ENCODE data around the gene ARHGEF17. TPM values are rescaled to one million over a fixed set of nuclear protein-coding genes. Genes with fewer than 3 reads are reported as not detected.

The ARHGEF17 gene
- total and polyA plus RNA-seq, 4 donors: 2.6 to 12.6 (median 5.7) TPM

DNA sequence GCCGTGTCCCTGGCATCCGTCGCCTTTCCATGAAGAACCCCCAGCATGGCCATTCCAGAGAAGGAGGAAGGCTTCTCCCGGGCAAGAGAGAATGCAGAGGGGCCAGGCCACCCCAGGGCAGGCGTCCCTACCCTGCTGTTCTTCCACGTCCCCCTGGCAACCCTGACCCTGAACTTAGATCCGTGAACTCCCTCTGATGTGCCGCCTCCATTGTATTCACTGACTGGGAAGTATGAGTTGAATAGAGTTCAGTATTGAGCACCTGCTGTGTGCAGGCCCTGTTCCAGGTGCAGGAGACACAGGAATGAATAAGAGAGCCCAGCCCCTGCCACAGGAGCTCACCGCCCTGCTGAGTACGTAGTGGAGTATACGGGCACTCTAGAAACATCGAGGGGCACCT is 39.0 kb downstream of the ARHGEF17 start (continued):
- TF ChIP-seq GABPA (IDR thresholded peaks at IDR 0.05 in 1 of 2, conservative IDR thresholded peaks at IDR 0.05 in 1 of 2): no peak
- no peak for TF ChIP-seq ATF3 (IDR thresholded peaks at IDR 0.05)
- no peak for TF ChIP-seq SP1 (IDR thresholded peaks at IDR 0.05)
- TF ChIP-seq TAF1 (conservative IDR thresholded peaks at IDR 0.05): no peak
- no peak for TF ChIP-seq NR2F2 (IDR thresholded peaks at IDR 0.05)
- no peak for TF ChIP-seq YY1 (IDR thresholded peaks at IDR 0.05)

- no peaks in the 10 kb centered on the region for H3K36me3 ChIP-seq (ENCODE audit: control insufficient read depth in 4 of 4, insufficient read depth in 3 of 4, low read depth in 1 of 4, low read length in 3 of 4)
- no peak for DNase-seq (ENCODE audit: low spot score)
- WGBS: 79% methylated on average over 5 of the region's 5 CpGs
- no peaks in the 10 kb centered on the region for H3K27me3 ChIP-seq (ENCODE audit: control insufficient read depth in 4 of 4, insufficient read depth in 4 of 4, low read length in 3 of 4)
- no peak overlapping the region for H3K27ac ChIP-seq (ENCODE audit: low read depth in 1 of 2, low read length in 2 of 2)
- TF ChIP-seq ZBTB33 (IDR thresholded peaks at IDR 0.05): no peak
- no peak for TF ChIP-seq RXRA (IDR thresholded peaks at IDR 0.05)
- no peak for TF ChIP-seq FOXA2 (IDR thresholded peaks at IDR 0.05)
- TF ChIP-seq TAF1 (conservative IDR thresholded peaks at IDR 0.05): no peak
- TF ChIP-seq RAD21 (IDR thresholded peaks at IDR 0.05): no peak
- TF ChIP-seq YY1 (IDR thresholded peaks at IDR 0.05): no peak
- no peaks in the 10 kb centered on the region for H3K9me3 ChIP-seq (ENCODE audit: control insufficient read depth in 4 of 4, low read length in 3 of 4)
- H3K4me1 ChIP-seq (ENCODE audit: control insufficient read depth in 4 of 4, insufficient read depth in 4 of 4, low read length in 3 of 4): peaks cover 0 to 3% (median 2%) of the 10 kb centered on the region in 4 donors
- no peak overlapping the region for H3K9ac ChIP-seq (ENCODE audit: low read depth in 1 of 2, low read length in 2 of 2)
- no peak overlapping the region for H3K4me3 ChIP-seq (ENCODE audit: low read depth in 1 of 3, low read length in 3 of 3)
Measured at GRCh38 chr11:73348838-73349237, 40.8 kb downstream of the ARHGEF17 start.

DNA sequence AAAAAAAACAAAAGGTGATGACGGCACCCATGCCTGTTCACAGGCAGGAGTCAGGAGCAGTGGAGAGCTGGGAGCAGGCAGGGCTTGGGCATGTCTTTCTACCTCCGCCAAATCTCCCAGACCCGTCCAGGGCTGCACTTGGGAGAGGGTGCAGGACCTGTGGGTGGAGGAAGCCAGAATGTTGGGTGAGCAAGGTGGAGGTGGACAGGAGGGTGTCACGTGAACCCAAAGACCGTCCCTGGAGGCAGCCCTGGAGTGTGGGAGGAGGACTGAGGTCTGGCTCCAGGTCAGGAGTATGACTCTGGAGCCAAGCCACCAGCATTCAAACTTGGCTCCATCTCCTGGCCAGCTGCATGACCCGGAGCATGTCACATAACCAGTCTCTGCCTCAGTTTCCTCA is 41.6 kb downstream of the ARHGEF17 start:
- TF ChIP-seq MAX (IDR thresholded peaks at IDR 0.05) (no peak), NR2F2 (IDR thresholded peaks at IDR 0.05) (no peak), JUND (IDR thresholded peaks at IDR 0.05) (no peak), CTCF (IDR thresholded peaks at IDR 0.05; ENCODE audit: low read depth, low read length, missing input control) (no peak), RXRA (IDR thresholded peaks at IDR 0.05) (no peak), RAD21 (IDR thresholded peaks at IDR 0.05) (no peak), TAF1 (conservative IDR thresholded peaks at IDR 0.05) (no peak), HNF4A (conservative IDR thresholded peaks at IDR 0.05) (no peak), FOXA2 (IDR thresholded peaks at IDR 0.05) (no peak), FOXA1 (IDR thresholded peaks at IDR 0.05) (no peak), ZBTB33 (IDR thresholded peaks at IDR 0.05) (no peak), YY1 (IDR thresholded peaks at IDR 0.05) (no peak), GABPA (IDR thresholded peaks at IDR 0.05 in 1 of 2, conservative IDR thresholded peaks at IDR 0.05 in 1 of 2) (no peak)
- DNase-seq (ENCODE audit: low spot score): no peak
- H3K27ac ChIP-seq (ENCODE audit: low read depth in 1 of 2, low read length in 2 of 2): no peak overlapping the region
- H3K36me3 ChIP-seq (ENCODE audit: control insufficient read depth in 4 of 4, insufficient read depth in 3 of 4, low read depth in 1 of 4, low read length in 3 of 4): no peaks in the 10 kb centered on the region
- WGBS: 74% methylated on average over 6 of the region's 6 CpGs
- no peaks in the 10 kb centered on the region for H3K9me3 ChIP-seq (ENCODE audit: control insufficient read depth in 4 of 4, low read length in 3 of 4)
- H3K27me3 ChIP-seq (ENCODE audit: control insufficient read depth in 4 of 4, insufficient read depth in 4 of 4, low read length in 3 of 4): no peaks in the 10 kb centered on the region
- H3K4me1 ChIP-seq (ENCODE audit: control insufficient read depth in 4 of 4, insufficient read depth in 4 of 4, low read length in 3 of 4): peaks cover 0 to 3% (median 1%) of the 10 kb centered on the region in 4 donors
- H3K9ac ChIP-seq (ENCODE audit: low read depth in 1 of 2, low read length in 2 of 2): no peak overlapping the region
- H3K4me3 ChIP-seq (ENCODE audit: low read depth in 1 of 3, low read length in 3 of 3): no peak overlapping the region

All from liver (tissue), 9 donors.